GM12864 (cell line): ENCODE data around the gene LTB.
A peak's percentile ranks its signal among the peaks of the same experiment; 100 is the strongest.

ENCODE experiments used
- DNase-seq: peaks from one replicate; pipeline ENCODE4 v3.0.0-alpha.2; 2011; ENCODE audit warnings: low read depth
- H3K4me3 ChIP-seq: 2 replicates; pipeline ENCODE4 v1.5.1; 2011; ENCODE audit warnings: mild to moderate bottlenecking, low read depth, low read length, control low read depth
- CTCF ChIP-seq: IDR thresholded peaks from 2 replicates; pipeline ENCODE4 v1.5.1; 2011; ENCODE audit warnings: low read depth, mild to moderate bottlenecking, moderate library complexity, low read length, control low read depth, inconsistent platforms; ENCODE audit errors: missing control alignments

LTB gene

GRCh38 chr6:31579119-31579505 is 3.1 kb downstream of the LTB start:
- TF ChIP-seq CTCF, result no peak

GRCh38 chr6:31578184-31579118 is 3.8 kb downstream of the LTB start:
- DNase-seq, result no peak
- H3K4me3 ChIP-seq, result peak overlapping the region; percentile 79
- no peak for TF ChIP-seq CTCF

More at GRCh38 chr6:31579119-31579505, 3.1 kb downstream of the LTB start:
- peak overlapping the region; percentile 79; the same call in 1 of the 2 replicates for H3K4me3 ChIP-seq
- no peak for DNase-seq

- no peak for TF ChIP-seq CTCF
- no peak for DNase-seq
- H3K4me3 ChIP-seq, result peak overlapping the region; percentile 79
These were observed 4.7 kb downstream of the LTB start for GRCh38 chr6:31577579-31577966.

GRCh38 chr6:31576897-31577578 is 5.2 kb downstream of the LTB start:
- TF ChIP-seq CTCF, result no peak
- H3K4me3 ChIP-seq, result peak overlapping the region; percentile 79
- no peak for DNase-seq

GRCh38 chr6:31575952-31576685 is 6.1 kb downstream of the LTB start:
- DNase-seq, result no peak
- no peak for TF ChIP-seq CTCF

GRCh38 chr6:31575335-31575901 is 6.8 kb downstream of the LTB start, which contains the start of gene TNF:
TSS of gene TNF (plus strand) at chr6:31575565. CDS start at chr6:31575742, 177 bp downstream.
- DNase-seq, result peak; percentile 71
- peak within 1 kb of the TSS; percentile 79 for H3K4me3 ChIP-seq
- TF ChIP-seq CTCF, result no peak

More at GRCh38 chr6:31575952-31576685, 6.1 kb downstream of the LTB start:
- H3K4me3 ChIP-seq, result peak overlapping the region; percentile 79
